Neural progenitor cell (in vitro differentiated cells): ENCODE measurements around the gene KRT5.

ENCODE experiments used
- CTCF ChIP-seq: fragments of 200-600 bp; sonication (generic); IDR thresholded peaks from 2 replicates; pipeline ENCODE4 v1.5.1; 2017; ENCODE audit warnings: antibody characterized with exemption, mild to moderate bottlenecking
- EZH2 ChIP-seq: fragments of 200-600 bp; sonication (generic); IDR thresholded peaks from 2 replicates; pipeline ENCODE4 v1.6.1; 2017; ENCODE audit warnings: antibody characterized with exemption, mild to moderate bottlenecking, moderate library complexity
- EZH2phosphoT487 ChIP-seq: fragments of 200-600 bp; sonication (generic); IDR thresholded peaks from 2 replicates; pipeline ENCODE4 v1.6.1; 2017; ENCODE audit warnings: antibody characterized with exemption

GRCh38 chr12:52564582-52564981 is 44.4 kb upstream of the KRT5 start:
- TF ChIP-seq CTCF (no peak), EZH2 (no peak), EZH2phosphoT487 (no peak)
